ENCODE results near the gene NOS1. TPM values are rescaled to one million over a fixed set of nuclear protein-coding genes. Genes with fewer than 3 reads are reported as not detected.
A peak's percentile ranks its signal among the peaks of the same experiment; 100 is the strongest.

NOS1 gene
- polyA plus RNA-seq, 3 donors from 2014 or later, result not detected

GRCh38 chr12:117171499-117172162 lies 189.8 kb downstream of the NOS1 start:
- Mint-ChIP-seq H3K9me3 (no peaks in the 10 kb centered on the region), H3K36me3 (peaks cover 34 to 61% (median 39%) of the 10 kb centered on the region in 3 donors), H3K27me3 (ENCODE audit: low read depth in 3 of 3) (no peaks in the 10 kb centered on the region), H3K27ac (peak overlapping the region in 1 of 6 donors; percentile 58), H3K4me1 (no peaks in the 10 kb centered on the region), H3K4me3 (no peak overlapping the region)
- DNase-seq, result no peak

GRCh38 chr12:117169548-117169947 lies 191.9 kb downstream of the NOS1 start:
- Mint-ChIP-seq H3K36me3 (peaks cover 34 to 62% (median 36%) of the 10 kb centered on the region in 3 donors), H3K27me3 (ENCODE audit: low read depth in 3 of 3) (no peaks in the 10 kb centered on the region)

DNA sequence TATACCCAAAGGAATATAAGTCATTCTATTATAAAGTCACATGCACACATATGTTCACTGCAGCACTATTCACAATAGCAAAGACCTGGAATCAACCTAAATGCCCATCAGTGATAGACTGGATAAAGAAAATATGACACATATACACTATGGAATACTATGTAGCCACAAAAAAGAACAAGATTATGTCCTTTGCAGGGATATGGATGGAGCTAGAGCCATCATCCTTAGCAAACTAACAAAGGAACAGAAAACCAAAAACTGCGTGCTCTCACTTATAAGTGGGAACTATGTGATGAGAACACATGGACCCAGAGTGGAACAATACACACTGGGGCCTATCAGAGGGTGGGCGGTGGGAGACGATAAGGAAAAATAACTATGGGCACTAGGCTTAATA lies 192.4 kb downstream of the NOS1 start:
- Mint-ChIP-seq H3K4me3 (no peak overlapping the region), H3K36me3 (peaks cover 32 to 58% (median 36%) of the 10 kb centered on the region in 3 donors), H3K27ac (no peak overlapping the region), H3K9me3 (no peaks in the 10 kb centered on the region), H3K27me3 (ENCODE audit: low read depth in 3 of 3) (no peaks in the 10 kb centered on the region), H3K4me1 (no peaks in the 10 kb centered on the region)
- no peak for DNase-seq

More at GRCh38 chr12:117169548-117169947, 191.9 kb downstream of the NOS1 start:
- Mint-ChIP-seq H3K4me3 (no peak overlapping the region), H3K4me1 (no peaks in the 10 kb centered on the region), H3K27ac (no peak overlapping the region), H3K9me3 (no peaks in the 10 kb centered on the region)
- DNase-seq, result no peak

GRCh38 chr12:117167769-117168168 lies 193.7 kb downstream of the NOS1 start:
- Mint-ChIP-seq H3K4me3 (no peak overlapping the region), H3K4me1 (no peaks in the 10 kb centered on the region), H3K36me3 (peaks cover 25 to 50% (median 28%) of the 10 kb centered on the region in 3 donors), H3K9me3 (no peaks in the 10 kb centered on the region), H3K27ac (no peak overlapping the region), H3K27me3 (ENCODE audit: low read depth in 3 of 3) (peaks cover 0 to 1% (median 0%) of the 10 kb centered on the region in 3 donors)
- DNase-seq, result no peak

DNA sequence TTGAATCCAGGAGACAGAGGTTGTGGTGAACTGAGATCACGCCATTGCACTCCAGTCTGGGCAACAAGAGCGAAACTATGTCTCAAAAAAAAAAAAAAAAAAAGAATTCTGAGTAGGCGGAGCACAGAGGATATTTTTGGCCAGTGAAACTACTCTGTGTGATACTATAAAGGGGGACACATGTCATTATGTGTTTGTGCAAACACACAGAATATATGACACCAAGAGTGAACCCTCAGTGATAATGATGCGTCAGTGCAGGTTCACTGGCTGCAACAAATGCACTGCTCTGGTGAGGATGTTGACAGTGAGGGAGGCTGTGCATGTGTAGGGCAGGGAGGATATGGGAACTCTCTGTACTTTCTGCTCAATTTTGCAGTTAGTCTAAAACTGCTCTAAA lies 195.3 kb downstream of the NOS1 start:
- H3K9me3 Mint-ChIP-seq, result no peaks in the 10 kb centered on the region

DNA sequence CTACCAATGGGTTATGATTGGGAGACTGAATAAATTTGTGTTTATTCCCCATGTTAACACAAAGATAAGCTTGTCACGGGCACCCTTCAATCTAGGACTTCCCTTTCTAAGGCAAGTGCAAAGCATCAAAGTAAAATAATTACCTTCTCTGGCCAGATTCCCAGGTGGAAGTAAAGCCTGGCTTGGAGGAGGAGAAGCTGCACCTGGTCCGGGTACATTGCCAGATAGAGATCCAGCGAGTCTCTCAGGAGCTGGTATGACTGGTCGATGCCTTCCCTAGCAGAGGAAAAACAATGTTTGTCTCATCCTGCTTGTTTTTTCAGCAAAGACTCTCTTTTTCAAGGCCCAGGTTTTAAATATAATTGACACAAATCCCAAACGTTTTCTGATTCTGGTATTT lies 196.1 kb downstream of the NOS1 start:
- H3K9me3 Mint-ChIP-seq, result no peaks in the 10 kb centered on the region
- peaks cover 24 to 50% (median 35%) of the 10 kb centered on the region in 3 donors for H3K36me3 Mint-ChIP-seq
- H3K27ac Mint-ChIP-seq, result peak overlapping the region in 1 of 6 donors; percentile 36
- peaks cover 0 to 3% (median 3%) of the 10 kb centered on the region in 3 donors for H3K27me3 Mint-ChIP-seq (ENCODE audit: low read depth in 3 of 3)
- no peak for DNase-seq
- no peaks in the 10 kb centered on the region for H3K4me1 Mint-ChIP-seq
- no peak overlapping the region for H3K4me3 Mint-ChIP-seq

More for the DNA sequence above, 195.3 kb downstream of the NOS1 start:
- Mint-ChIP-seq H3K27me3 (ENCODE audit: low read depth in 3 of 3) (peaks cover 0 to 3% (median 1%) of the 10 kb centered on the region in 3 donors), H3K4me1 (no peaks in the 10 kb centered on the region), H3K4me3 (no peak overlapping the region), H3K27ac (no peak overlapping the region), H3K36me3 (peaks cover 24 to 52% (median 33%) of the 10 kb centered on the region in 3 donors)
- no peak for DNase-seq

DNA sequence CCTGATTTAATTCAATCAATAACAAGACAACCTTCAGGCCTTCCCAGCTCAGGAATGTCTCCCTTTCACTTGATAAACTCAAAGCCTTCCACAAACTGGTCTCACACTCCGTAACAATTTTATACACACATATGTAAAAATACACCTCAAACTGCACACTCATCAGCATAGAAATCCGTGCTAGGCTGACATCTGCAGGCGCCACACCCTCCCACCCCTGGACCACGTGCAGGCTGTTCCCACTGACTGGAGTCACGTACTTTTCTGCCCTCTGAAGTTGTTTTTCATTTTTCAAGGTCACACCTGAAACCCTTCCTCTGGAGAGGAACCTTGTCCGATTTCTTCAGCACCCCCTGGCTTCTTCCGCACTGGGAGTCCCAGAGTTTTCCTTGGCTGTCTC lies 198.8 kb downstream of the NOS1 start:
- H3K36me3 Mint-ChIP-seq, result peaks cover 17 to 58% (median 43%) of the 10 kb centered on the region in 3 donors
- no peak for DNase-seq
- no peak overlapping the region for H3K4me3 Mint-ChIP-seq
- H3K27ac Mint-ChIP-seq, result peak overlapping the region in 1 of 6 donors; percentile 61
- H3K4me1 Mint-ChIP-seq, result no peaks in the 10 kb centered on the region
- no peaks in the 10 kb centered on the region for H3K9me3 Mint-ChIP-seq
- H3K27me3 Mint-ChIP-seq (ENCODE audit: low read depth in 3 of 3), result peaks cover 0 to 3% (median 3%) of the 10 kb centered on the region in 3 donors

GRCh38 chr12:117162167-117162539 lies 199.3 kb downstream of the NOS1 start:
- H3K27me3 Mint-ChIP-seq (ENCODE audit: low read depth in 3 of 3), result peaks cover 0 to 3% (median 3%) of the 10 kb centered on the region in 3 donors
- no peaks in the 10 kb centered on the region for H3K4me1 Mint-ChIP-seq
- no peaks in the 10 kb centered on the region for H3K9me3 Mint-ChIP-seq
- H3K36me3 Mint-ChIP-seq, result peaks cover 21 to 62% (median 46%) of the 10 kb centered on the region in 3 donors
- peak overlapping the region in 1 of 6 donors; percentile 5 for H3K27ac Mint-ChIP-seq
- no peak for DNase-seq
- no peak overlapping the region for H3K4me3 Mint-ChIP-seq

GRCh38 chr12:117161460-117162166 lies 199.8 kb downstream of the NOS1 start:
- Mint-ChIP-seq H3K4me3 (no peak overlapping the region), H3K4me1 (no peaks in the 10 kb centered on the region), H3K36me3 (peaks cover 23 to 62% (median 42%) of the 10 kb centered on the region in 3 donors), H3K27ac (peak overlapping the region in 2 of 6 donors; percentile 5 to 13), H3K9me3 (no peaks in the 10 kb centered on the region), H3K27me3 (ENCODE audit: low read depth in 3 of 3) (peaks cover 0 to 3% (median 3%) of the 10 kb centered on the region in 3 donors)
- DNase-seq, result no peak

GRCh38 chr12:117159674-117160073 lies 201.8 kb downstream of the NOS1 start:
- peaks cover 29 to 53% (median 41%) of the 10 kb centered on the region in 3 donors for H3K36me3 Mint-ChIP-seq
- no peak overlapping the region for H3K4me3 Mint-ChIP-seq
- H3K4me1 Mint-ChIP-seq, result no peaks in the 10 kb centered on the region

DNA sequence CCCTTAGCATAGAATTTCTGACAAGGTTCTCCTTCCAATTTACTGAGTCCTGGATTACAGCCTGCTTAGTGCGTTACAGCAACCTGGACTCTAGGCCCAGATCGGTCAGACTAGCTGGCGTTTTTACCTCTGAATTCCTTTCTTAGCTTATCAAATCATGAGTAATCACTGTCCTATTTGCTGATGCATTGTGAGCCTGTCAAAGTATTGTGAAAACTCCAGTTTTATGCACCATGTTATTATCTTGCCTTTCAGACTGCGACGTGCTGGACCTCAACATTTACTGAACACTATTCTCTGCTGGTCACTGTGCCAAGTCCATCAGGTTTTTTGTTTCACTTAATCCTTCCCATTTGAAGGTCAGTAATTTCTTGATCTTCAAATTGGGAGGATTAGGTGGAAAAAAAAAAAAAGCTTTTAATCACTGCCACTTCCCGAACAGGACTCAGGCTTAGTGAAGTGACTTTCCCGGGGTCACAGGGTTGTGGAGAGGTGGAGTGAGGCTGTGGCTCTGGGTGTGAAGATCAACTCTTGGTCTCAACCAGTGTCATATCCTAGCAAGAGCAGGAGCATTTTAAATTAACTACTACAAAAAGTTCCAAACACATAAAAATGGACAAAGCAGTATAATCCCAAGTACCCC lies 202.4 kb downstream of the NOS1 start:
- peaks cover 0 to 3% (median 3%) of the 10 kb centered on the region in 3 donors for H3K27me3 Mint-ChIP-seq (ENCODE audit: low read depth in 3 of 3)
- H3K9me3 Mint-ChIP-seq, result no peaks in the 10 kb centered on the region
- H3K4me1 Mint-ChIP-seq, result no peaks in the 10 kb centered on the region
- peaks cover 29 to 51% (median 38%) of the 10 kb centered on the region in 3 donors for H3K36me3 Mint-ChIP-seq
- no peak overlapping the region for H3K27ac Mint-ChIP-seq
- no peak for DNase-seq
- H3K4me3 Mint-ChIP-seq, result no peak overlapping the region

More at GRCh38 chr12:117159674-117160073, 201.8 kb downstream of the NOS1 start:
- Mint-ChIP-seq H3K27ac (peak overlapping the region in 1 of 6 donors; percentile 34), H3K9me3 (no peaks in the 10 kb centered on the region), H3K27me3 (ENCODE audit: low read depth in 3 of 3) (peaks cover 0 to 3% (median 3%) of the 10 kb centered on the region in 3 donors)
- no peak for DNase-seq
